MCF 10A (cell line): ENCODE measurements around the gene ZNF282. TPM values are rescaled to one million over a fixed set of nuclear protein-coding genes. Genes with fewer than 3 reads are reported as not detected.
A peak's percentile ranks its signal among the peaks of the same experiment; 100 is the strongest.

ENCODE experiments used
- BruUV-seq: library from RNA; stranded (reverse); fragments of 400-500 nt; replicated peaks from 2 replicates; lab custom pipeline; 2021; lab: Mats Ljungman, UMichigan
- CTCF ChIA-PET: fragments of 300-600 bp; sonication (Branson Sonifier 250); formaldehyde crosslinking; extraction: SDS; loops from one replicate; lab custom pipeline; 2021; ENCODE audit warnings: antibody characterized with exemption, inconsistent platforms; lab: Yijun Ruan, JAX
- POLR2A ChIA-PET: fragments of 300-600, 350-650 bp; sonication (Branson Sonifier 250); formaldehyde crosslinking; extraction: SDS; loops from one replicate; lab custom pipeline; 2020; ENCODE audit warnings: antibody characterized with exemption, inconsistent platforms; lab: Yijun Ruan, JAX
- DNase-seq: peaks from one replicate; pipeline ENCODE4 v3.0.0-alpha.2; 2018; ENCODE audit not compliant: unreplicated experiment
- H3K27ac Mint-ChIP-seq: one replicate; pipeline ENCODE4 v1.8.0; 2022; ENCODE audit warnings: mild to moderate bottlenecking, low read depth, mixed read lengths; ENCODE audit not compliant: unreplicated experiment
- H3K27me3 Mint-ChIP-seq: one replicate; pipeline ENCODE4 v1.8.0; 2022; ENCODE audit warnings: mixed read lengths; ENCODE audit not compliant: insufficient read depth, unreplicated experiment
- H3K36me3 Mint-ChIP-seq: one replicate; pipeline ENCODE4 v1.8.0; 2022; ENCODE audit warnings: mild to moderate bottlenecking, moderate library complexity, mixed read lengths; ENCODE audit not compliant: insufficient read depth, unreplicated experiment
- H3K4me1 Mint-ChIP-seq: one replicate; pipeline ENCODE4 v1.8.0; 2022; ENCODE audit warnings: mixed read lengths; ENCODE audit not compliant: insufficient read depth, unreplicated experiment
- H3K4me3 Mint-ChIP-seq: one replicate; pipeline ENCODE4 v1.8.0; 2022; ENCODE audit warnings: mild to moderate bottlenecking, moderate library complexity, mixed read lengths; ENCODE audit not compliant: unreplicated experiment
- H3K9me3 Mint-ChIP-seq: one replicate; pipeline ENCODE4 v1.8.0; 2022; ENCODE audit warnings: mixed read lengths; ENCODE audit not compliant: unreplicated experiment
- CTCF ChIP-seq: fragments of 200-600 bp; IDR thresholded peaks from one replicate; pipeline ENCODE4 v1.8.0; 2022; ENCODE audit warnings: antibody characterized with exemption, mild to moderate bottlenecking; ENCODE audit not compliant: unreplicated experiment
- intact Hi-C: fragments of 100-400 bp; cut with micrococcal nuclease; formaldehyde crosslinking; loops from 2 replicates; pipeline ENCODE4 v1.14.1; 2022
- total RNA-seq: library from RNA; stranded (reverse); gene quantifications from 2 replicates; pipeline ENCODE4 v1.2.3, GENCODE V29; 2022

ZNF282 gene
- total RNA-seq, 1 experiment from 2014 or later: 43.9 TPM

GRCh38 chr7:149237502-149237901 is 42.2 kb downstream of the ZNF282 start:
- Mint-ChIP-seq H3K36me3 (peaks cover 7% of the 10 kb centered on the region), H3K27ac (no peak overlapping the region), H3K4me3 (no peak overlapping the region), H3K27me3 (no peaks in the 10 kb centered on the region), H3K9me3 (peaks cover 2% of the 10 kb centered on the region), H3K4me1 (peaks cover 30% of the 10 kb centered on the region)
- intact Hi-C loops: no loop called here
- no peak for TF ChIP-seq CTCF
- no peak for DNase-seq
- ChIA-PET POLR2A (interaction anchor here (0.6 to 1.1 kb wide), 2 partner anchors 23 to 42 kb away, joined by 3 to 4 read pairs; partner anchors contain the start of gene ZNF282), CTCF (interaction anchor here (0.6 kb wide), 1 partner anchor 163 kb away, joined by 3 read pairs; no protein-coding TSS in a partner anchor)
- BruUV-seq: no TSS peak

GRCh38 chr7:149238051-149238450 is 42.7 kb downstream of the ZNF282 start:
- Mint-ChIP-seq H3K9me3 (peaks cover 7% of the 10 kb centered on the region), H3K36me3 (peaks cover 3% of the 10 kb centered on the region), H3K27me3 (no peaks in the 10 kb centered on the region), H3K4me3 (peak overlapping the region; percentile 11), H3K27ac (no peak overlapping the region), H3K4me1 (peaks cover 24% of the 10 kb centered on the region)
- DNase-seq: no peak
- TF ChIP-seq CTCF: no peak
- ChIA-PET CTCF (interaction anchor here (0.6 to 0.8 kb wide), 4 partner anchors 43 to 163 kb away, joined by 3 to 7 read pairs (median 4); partner anchors contain the start of gene ZNF282), POLR2A (interaction anchor here (0.6 kb wide), 1 partner anchor 23 kb away, joined by 3 read pairs; no protein-coding TSS in a partner anchor)
- no TSS peak for BruUV-seq
- intact Hi-C loops: loop anchor here (2.0 kb wide), 1 partner anchor 43 kb away; the partner anchor contains the start of gene ZNF282

- peak; percentile 92 for DNase-seq
- Mint-ChIP-seq H3K36me3 (no peaks in the 10 kb centered on the region), H3K27me3 (no peaks in the 10 kb centered on the region), H3K27ac (peak within 1 kb of the TSS; percentile 83), H3K4me3 (peak within 1 kb of the TSS; percentile 81), H3K9me3 (peaks cover 8% of the 10 kb centered on the region), H3K4me1 (peaks cover 17% of the 10 kb centered on the region)
- intact Hi-C loops: loop anchor here (2.0 kb wide), 1 partner anchor 45 kb away; the partner anchor contains the start of gene ZNF282
- peak; percentile 73 for TF ChIP-seq CTCF
- POLR2A ChIA-PET: interaction anchor here (1.1 to 2.1 kb wide), 5 partner anchors 10 to 43 kb away, joined by 3 to 10 read pairs (median 5); partner anchors contain the start of genes ZNF282 and ZNF783
- CTCF ChIA-PET: interaction anchor here (0.7 to 1.8 kb wide), 6 partner anchors 9 to 73 kb away, joined by 3 to 5 read pairs (median 3); partner anchors contain the start of genes ZNF282 and ZNF783
- no TSS peak for BruUV-seq
These were observed 44.2 kb downstream of the ZNF282 start, which contains the start of gene ZNF212 for GRCh38 chr7:149239345-149240143. TSS of gene ZNF212 (plus strand) at chr7:149239651. CDS start at chr7:149239779, 128 bp downstream.

- peak overlapping the region; percentile 81 for H3K4me3 Mint-ChIP-seq
- peaks cover 17% of the 10 kb centered on the region for H3K4me1 Mint-ChIP-seq
- peaks cover 8% of the 10 kb centered on the region for H3K9me3 Mint-ChIP-seq
- DNase-seq: no peak
- POLR2A ChIA-PET: interaction anchor here (1.1 to 2.1 kb wide), 6 partner anchors 9 to 45 kb away, joined by 3 to 10 read pairs (median 4); partner anchors contain the start of gene ZNF282
- H3K27ac Mint-ChIP-seq: peak overlapping the region; percentile 83
- intact Hi-C loops: no loop called here
- no peaks in the 10 kb centered on the region for H3K36me3 Mint-ChIP-seq
- H3K27me3 Mint-ChIP-seq: no peaks in the 10 kb centered on the region
- no peak for TF ChIP-seq CTCF
- TSS peak; percentile 64 for BruUV-seq
- CTCF ChIA-PET: interaction anchor here (0.7 to 1.8 kb wide), 10 partner anchors 8 to 260 kb away, joined by 3 to 5 read pairs (median 3); partner anchors contain the start of genes ZNF282 and ZNF783
These were observed 45.3 kb downstream of the ZNF282 start for GRCh38 chr7:149240637-149241036.
